ENCODE measurements around the gene ATP6V1G1. TPM values are rescaled to one million over a fixed set of nuclear protein-coding genes. Genes with fewer than 3 reads are reported as not detected.
A peak's percentile ranks its signal among the peaks of the same experiment; 100 is the strongest.

The ATP6V1G1 gene, protein sequence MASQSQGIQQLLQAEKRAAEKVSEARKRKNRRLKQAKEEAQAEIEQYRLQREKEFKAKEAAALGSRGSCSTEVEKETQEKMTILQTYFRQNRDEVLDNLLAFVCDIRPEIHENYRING
- total RNA-seq: 10 to 100 TPM; 92.4 to 94.2 TPM

DNA sequence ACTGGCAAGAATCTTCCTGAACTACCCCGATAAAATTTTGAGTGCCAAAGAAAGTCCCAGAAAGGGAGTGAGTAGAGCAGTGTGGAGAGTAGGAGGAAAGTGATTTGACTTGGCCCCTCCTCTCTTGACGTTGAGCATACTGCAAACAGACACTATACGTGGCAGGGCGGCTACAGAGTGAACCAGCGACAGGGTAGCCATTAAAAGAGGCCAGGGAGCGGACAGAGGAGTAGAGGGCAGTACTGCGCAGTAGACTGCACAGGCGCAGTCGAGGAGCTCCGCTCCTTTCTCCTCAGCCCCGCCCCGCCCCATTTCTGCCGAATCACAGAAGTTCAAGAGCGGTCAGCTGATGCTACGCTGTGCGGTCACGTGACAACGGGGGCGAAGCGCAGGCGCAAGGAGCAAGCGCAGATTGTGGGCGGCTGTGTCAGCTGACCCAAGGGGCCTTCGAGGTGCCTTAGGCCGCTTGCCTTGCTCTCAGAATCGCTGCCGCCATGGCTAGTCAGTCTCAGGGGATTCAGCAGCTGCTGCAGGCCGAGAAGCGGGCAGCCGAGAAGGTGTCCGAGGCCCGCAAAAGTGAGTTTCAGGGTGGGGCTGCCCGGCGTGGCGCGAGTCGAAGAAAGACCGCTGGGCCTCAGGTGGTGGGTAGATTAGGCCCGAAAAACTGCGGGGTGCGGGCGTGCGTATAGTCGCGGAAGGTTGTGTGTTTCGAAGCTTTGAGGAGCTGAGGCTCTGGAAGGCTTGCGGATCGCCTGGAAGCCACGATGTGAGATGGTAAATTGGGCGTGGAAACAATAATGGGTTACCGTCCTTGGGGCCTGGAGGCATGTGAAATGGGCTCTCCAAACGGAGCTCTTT lies at the start of gene ATP6V1G1:
Gene ATP6V1G1, plus strand, starts transcription at position 425 of the 858 bp plus-strand sequence. Its CDS starts 70 bp downstream, at position 495.
- Mint-ChIP-seq H3K27me3 (no peaks in the 10 kb centered on the region), H3K4me3 (peak within 1 kb of the TSS; percentile 94), H3K27ac (peak within 1 kb of the TSS; percentile 92), H3K9me3 (no peaks in the 10 kb centered on the region), H3K36me3 (ENCODE audit: low read depth) (peaks cover 34% of the 10 kb centered on the region), H3K4me1 (peaks cover 49% of the 10 kb centered on the region)
- ChIA-PET POLR2A (interaction anchor here (0.5 to 7.7 kb wide), 38 partner anchors 8 to 1298 kb away, joined by 3 to 109 read pairs (median 4); partner anchors contain the start of genes AKNA, TMEM268, TNFSF8 and WHRN), CTCF (interaction anchor here (0.6 to 3.7 kb wide), 14 partner anchors 10 to 461 kb away, joined by 3 to 25 read pairs (median 4); partner anchors contain the start of gene AKNA)
- DNase-seq: peak; percentile 99

DNA sequence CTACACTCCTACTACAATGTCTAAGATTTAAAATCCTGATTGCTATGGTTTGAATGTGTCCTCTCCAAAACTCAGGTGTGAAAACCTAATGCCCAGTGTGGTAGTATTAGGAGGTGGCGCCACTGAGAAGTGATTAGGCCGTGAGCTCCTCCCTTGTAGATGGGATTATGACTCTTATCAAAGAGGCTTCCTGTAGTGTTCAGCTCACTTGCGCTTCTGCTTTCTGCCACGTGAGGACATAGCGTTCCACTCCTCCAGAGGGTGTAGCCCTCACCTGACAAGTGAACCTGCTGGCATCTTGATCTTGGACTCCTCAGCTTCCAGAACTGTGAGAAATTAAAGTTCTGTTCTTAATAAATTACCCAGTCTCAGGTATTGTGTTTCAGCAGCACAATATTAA lies 49.3 kb upstream of the ATP6V1G1 start:
- H3K4me1 Mint-ChIP-seq: no peaks in the 10 kb centered on the region
- POLR2A ChIA-PET: interaction anchor here (1.1 kb wide), 1 partner anchor 50 kb away, joined by 3 read pairs; the partner anchor contains the start of gene ATP6V1G1

DNA sequence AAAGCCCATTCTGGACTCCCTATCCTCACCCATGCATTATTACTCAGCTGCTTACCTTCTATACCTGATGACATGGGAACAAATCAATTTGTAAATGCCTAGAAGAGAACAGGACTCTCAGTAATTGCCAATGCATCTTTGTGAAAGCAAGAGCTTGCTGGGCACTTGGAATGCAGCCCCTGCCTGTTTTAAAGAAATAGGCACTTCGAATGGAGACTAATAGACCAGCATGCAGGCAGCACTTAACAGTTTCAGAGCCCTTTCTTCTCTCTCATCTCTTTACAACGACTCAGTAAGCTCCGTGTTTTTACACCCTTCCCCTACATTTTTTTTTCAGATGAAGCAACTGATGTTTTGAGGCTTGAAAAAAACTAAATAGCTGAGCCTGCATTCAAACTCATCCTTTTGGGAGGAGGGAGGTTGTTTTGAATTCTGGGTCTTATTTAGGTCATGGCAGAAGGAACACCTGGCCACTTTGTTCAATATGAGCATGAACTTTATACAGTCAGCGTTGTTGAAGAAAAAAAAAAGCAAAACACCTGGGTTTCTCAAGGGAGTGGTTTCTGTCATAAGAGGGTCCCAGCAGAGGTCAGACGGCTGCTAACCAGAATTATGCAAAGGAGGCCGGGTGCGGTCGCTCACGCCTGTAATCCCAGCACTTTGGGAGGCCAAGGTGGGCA lies 47.7 kb upstream of the ATP6V1G1 start:
- no peaks in the 10 kb centered on the region for H3K4me1 Mint-ChIP-seq
- CTCF ChIA-PET: interaction anchor here (0.7 to 3.0 kb wide), 2 partner anchors 67 to 112 kb away, joined by 3 to 32 read pairs; no protein-coding TSS in a partner anchor
- H3K27ac Mint-ChIP-seq: no peak overlapping the region
- no peak overlapping the region for H3K4me3 Mint-ChIP-seq
- no peak for DNase-seq
- H3K27me3 Mint-ChIP-seq: peaks cover 26% of the 10 kb centered on the region
- no peaks in the 10 kb centered on the region for H3K9me3 Mint-ChIP-seq
- POLR2A ChIA-PET: no interaction called here
- H3K36me3 Mint-ChIP-seq (ENCODE audit: low read depth): no peaks in the 10 kb centered on the region

More for the DNA sequence above, 49.3 kb upstream of the ATP6V1G1 start:
- DNase-seq: peak; percentile 26
- H3K27me3 Mint-ChIP-seq: peaks cover 24% of the 10 kb centered on the region
- CTCF ChIA-PET: interaction anchor here (0.6 to 3.0 kb wide), 8 partner anchors 10 to 473 kb away, joined by 3 to 32 read pairs (median 4); partner anchors contain the start of gene ATP6V1G1
- H3K27ac Mint-ChIP-seq: no peak overlapping the region
- no peaks in the 10 kb centered on the region for H3K9me3 Mint-ChIP-seq
- H3K36me3 Mint-ChIP-seq (ENCODE audit: low read depth): no peaks in the 10 kb centered on the region
- H3K4me3 Mint-ChIP-seq: no peak overlapping the region

DNA sequence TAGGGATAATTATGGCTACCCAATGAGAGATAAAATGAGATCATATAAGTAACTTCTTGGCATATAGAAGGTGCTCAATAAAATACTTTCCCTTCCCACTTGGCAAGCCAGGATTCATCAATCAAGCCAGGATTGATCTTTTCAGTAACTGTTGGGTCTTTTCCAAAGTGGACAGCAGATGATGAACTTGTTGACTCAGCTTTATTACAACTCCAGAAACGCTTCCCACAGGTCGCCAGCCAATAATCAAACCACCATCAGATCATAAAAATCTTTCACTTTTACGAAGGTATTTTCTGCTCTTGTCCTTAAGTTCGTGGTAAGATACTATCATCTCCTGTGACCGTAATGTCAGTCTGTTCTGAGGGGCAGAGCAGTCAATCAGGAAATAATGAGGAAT lies 42.5 kb upstream of the ATP6V1G1 start:
- H3K36me3 Mint-ChIP-seq (ENCODE audit: low read depth): no peaks in the 10 kb centered on the region
- H3K27ac Mint-ChIP-seq: no peak overlapping the region
- H3K4me3 Mint-ChIP-seq: no peak overlapping the region
- no peak for DNase-seq
- CTCF ChIA-PET: interaction anchor here (1.3 kb wide), 1 partner anchor 108 kb away, joined by 6 read pairs; no protein-coding TSS in a partner anchor
- peaks cover 37% of the 10 kb centered on the region for H3K27me3 Mint-ChIP-seq
- no peaks in the 10 kb centered on the region for H3K4me1 Mint-ChIP-seq
- POLR2A ChIA-PET: no interaction called here
- no peaks in the 10 kb centered on the region for H3K9me3 Mint-ChIP-seq

DNA sequence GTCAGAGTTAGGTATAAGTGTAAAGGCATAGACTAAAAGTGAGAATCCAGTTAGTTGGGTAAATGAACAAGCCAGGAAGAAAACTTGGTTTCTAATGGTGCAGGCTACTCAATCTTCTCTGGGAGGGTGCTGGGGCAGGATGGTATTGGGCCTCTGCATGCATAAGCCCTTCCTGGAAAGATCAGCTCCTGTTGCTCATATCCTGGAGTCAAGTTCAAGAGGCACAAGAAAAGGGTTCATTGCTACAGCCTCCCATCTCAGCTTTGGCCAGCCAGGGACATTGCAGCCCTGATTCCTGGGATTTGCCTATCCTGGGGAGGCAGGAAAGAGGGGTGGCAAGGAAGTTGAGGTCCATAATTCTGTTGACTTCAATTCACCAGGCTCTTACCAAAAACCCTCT lies 40.7 kb upstream of the ATP6V1G1 start:
- H3K36me3 Mint-ChIP-seq (ENCODE audit: low read depth): no peaks in the 10 kb centered on the region
- CTCF ChIA-PET: no interaction called here
- H3K4me3 Mint-ChIP-seq: no peak overlapping the region
- no peaks in the 10 kb centered on the region for H3K9me3 Mint-ChIP-seq
- no peak for DNase-seq
- peaks cover 37% of the 10 kb centered on the region for H3K27me3 Mint-ChIP-seq
- no peak overlapping the region for H3K27ac Mint-ChIP-seq
- H3K4me1 Mint-ChIP-seq: no peaks in the 10 kb centered on the region
- POLR2A ChIA-PET: no interaction called here

DNA sequence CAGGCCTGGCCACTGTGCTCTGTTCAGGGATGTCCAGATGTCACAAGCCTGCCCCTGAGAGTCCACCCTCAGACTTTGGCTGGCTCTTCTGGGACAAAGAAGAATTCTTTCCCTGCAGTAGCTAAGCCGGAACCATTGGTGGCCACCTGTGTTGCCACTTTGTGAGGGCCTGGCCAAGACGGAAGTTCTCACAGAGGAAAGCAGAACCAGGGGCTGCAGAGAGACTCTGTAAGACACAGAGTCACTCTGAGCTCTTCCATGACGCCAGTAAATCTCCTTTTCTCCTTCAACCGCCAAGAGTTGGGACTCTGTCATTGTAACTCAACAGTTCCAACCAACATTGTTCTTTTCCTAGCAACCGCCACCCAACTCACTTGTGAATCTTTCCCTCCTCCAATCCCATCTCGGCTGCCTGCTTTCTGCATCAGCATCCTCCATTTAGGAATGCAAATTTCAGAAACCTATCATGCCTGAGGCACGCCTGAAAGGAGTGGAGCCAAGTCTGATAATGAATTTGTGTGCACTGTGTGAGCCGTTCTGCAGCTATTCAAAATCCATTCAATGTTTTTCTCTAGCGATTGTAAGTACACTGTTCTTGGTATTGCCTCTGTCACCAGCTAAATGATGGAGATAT lies 37.8 kb upstream of the ATP6V1G1 start:
- Mint-ChIP-seq H3K27ac (no peak overlapping the region), H3K36me3 (ENCODE audit: low read depth) (no peaks in the 10 kb centered on the region), H3K9me3 (no peaks in the 10 kb centered on the region), H3K27me3 (peaks cover 31% of the 10 kb centered on the region), H3K4me3 (no peak overlapping the region), H3K4me1 (no peaks in the 10 kb centered on the region)
- no peak for DNase-seq
- ChIA-PET POLR2A (no interaction called here), CTCF (no interaction called here)

DNA sequence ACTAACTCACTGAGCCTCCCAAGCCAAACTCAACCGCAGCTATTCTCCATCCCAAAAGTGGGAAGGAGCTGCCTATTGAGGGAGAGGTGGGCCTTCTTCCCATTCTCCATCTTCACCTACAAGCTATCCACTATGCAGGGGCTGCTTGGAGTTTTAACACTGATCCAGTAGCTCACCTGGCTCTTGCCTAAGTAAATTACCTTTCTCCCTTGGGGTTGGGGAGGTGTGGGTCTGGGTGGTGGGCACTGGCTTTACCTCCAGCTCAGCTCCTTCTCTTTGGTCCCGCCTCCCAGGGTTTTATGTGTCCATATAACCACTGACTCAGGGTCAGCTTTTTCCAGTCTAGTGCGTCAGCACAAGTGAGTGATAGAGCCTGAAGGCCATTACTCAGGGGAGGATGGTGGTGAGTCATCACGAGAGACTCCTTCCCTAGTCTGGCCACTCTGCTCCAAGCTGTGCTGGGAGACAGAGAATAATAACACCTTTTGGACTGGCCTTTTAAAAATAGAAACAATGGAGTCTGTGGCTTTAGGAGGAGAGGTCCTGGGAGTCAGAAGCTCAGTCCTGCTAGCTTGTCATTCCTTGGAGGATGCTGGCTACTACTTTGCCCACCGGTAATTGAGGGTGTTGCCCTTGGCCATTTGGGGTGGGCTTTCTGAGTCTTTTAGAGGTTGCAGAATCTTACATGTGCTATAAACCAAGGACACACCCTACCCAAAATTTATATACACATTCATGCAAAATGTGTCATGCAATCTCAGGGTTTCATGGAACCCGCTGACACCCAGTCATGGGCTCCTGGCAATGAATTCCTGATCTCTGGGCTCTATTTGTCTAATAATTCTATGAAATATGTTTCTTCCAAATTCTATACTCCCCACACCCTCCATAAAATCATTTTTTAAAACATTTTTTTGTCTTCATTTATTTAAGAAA lies 35.6 kb upstream of the ATP6V1G1 start:
- ChIA-PET CTCF (no interaction called here), POLR2A (no interaction called here)
- no peaks in the 10 kb centered on the region for H3K4me1 Mint-ChIP-seq
- peaks cover 21% of the 10 kb centered on the region for H3K27me3 Mint-ChIP-seq
- H3K27ac Mint-ChIP-seq: no peak overlapping the region
- H3K4me3 Mint-ChIP-seq: no peak overlapping the region
- no peaks in the 10 kb centered on the region for H3K36me3 Mint-ChIP-seq (ENCODE audit: low read depth)
- H3K9me3 Mint-ChIP-seq: no peaks in the 10 kb centered on the region
- no peak for DNase-seq

DNA sequence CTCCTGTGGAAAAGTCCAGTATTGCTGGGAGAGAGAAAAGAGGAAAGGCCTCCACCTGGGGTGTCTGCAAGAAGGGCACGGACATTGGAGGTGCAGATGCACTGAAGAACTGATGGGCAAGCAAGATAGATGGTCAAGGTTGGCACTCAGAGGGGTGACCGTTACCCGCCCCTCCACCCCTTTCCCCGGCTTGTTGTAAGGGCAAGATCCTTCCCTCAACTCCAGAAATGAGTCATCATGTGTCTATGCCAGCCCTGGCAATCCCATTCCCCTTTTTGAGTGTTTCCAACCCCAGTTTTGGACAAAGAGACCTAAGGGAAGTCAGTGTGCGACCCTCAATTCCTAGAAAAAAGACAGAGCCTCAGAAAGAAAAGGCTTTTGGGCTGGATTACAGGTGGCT lies 34.9 kb upstream of the ATP6V1G1 start:
- Mint-ChIP-seq H3K27me3 (peaks cover 15% of the 10 kb centered on the region), H3K4me1 (no peaks in the 10 kb centered on the region), H3K4me3 (no peak overlapping the region), H3K36me3 (ENCODE audit: low read depth) (no peaks in the 10 kb centered on the region), H3K9me3 (no peaks in the 10 kb centered on the region), H3K27ac (no peak overlapping the region)
- CTCF ChIA-PET: no interaction called here
- DNase-seq: no peak
- POLR2A ChIA-PET: no interaction called here

DNA sequence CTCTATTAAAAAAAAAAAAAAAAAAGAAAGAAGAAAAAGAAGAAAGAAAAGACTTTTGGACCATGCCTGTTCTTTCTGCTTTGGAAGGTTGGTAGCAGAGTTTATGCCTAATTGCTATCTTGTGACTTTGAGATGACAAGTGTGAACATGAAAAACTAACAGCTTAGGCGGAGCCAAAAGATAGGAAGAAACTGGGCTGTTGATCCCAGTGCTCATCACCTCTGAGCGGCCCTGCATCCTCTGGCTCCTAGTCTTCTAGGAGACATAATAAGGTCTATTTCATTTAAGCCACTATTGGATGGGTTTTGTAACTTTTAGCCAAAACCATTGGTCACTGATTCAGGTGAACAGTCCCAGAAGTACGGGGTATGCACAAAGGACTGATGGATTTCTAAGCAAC lies 34.4 kb upstream of the ATP6V1G1 start:
- peaks cover 15% of the 10 kb centered on the region for H3K27me3 Mint-ChIP-seq

DNA sequence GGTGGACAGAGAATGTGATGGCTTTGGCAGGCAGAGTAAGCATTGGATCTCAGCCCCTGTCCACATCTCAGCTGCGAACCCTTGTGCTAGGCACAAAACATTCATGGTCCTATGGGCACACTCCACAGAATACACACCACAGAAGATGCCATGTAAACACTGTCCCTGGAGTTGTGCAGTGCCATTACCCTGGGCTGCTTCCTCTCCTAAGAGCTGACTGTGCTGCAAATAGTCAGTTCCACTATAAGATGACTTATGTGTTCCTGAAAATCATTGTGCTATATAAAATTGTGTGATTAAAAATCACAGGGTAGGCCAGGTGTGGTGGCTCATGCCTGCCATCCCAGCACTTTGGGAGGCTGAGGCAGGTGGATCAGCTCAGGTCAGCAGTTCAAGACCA lies 31.9 kb upstream of the ATP6V1G1 start:
- H3K27ac Mint-ChIP-seq: no peak overlapping the region
- CTCF ChIA-PET: no interaction called here

More for the DNA sequence above, 34.4 kb upstream of the ATP6V1G1 start:
- Mint-ChIP-seq H3K27ac (no peak overlapping the region), H3K9me3 (no peaks in the 10 kb centered on the region), H3K4me3 (no peak overlapping the region), H3K36me3 (ENCODE audit: low read depth) (no peaks in the 10 kb centered on the region), H3K4me1 (no peaks in the 10 kb centered on the region)
- ChIA-PET POLR2A (no interaction called here), CTCF (no interaction called here)
- DNase-seq: no peak

DNA sequence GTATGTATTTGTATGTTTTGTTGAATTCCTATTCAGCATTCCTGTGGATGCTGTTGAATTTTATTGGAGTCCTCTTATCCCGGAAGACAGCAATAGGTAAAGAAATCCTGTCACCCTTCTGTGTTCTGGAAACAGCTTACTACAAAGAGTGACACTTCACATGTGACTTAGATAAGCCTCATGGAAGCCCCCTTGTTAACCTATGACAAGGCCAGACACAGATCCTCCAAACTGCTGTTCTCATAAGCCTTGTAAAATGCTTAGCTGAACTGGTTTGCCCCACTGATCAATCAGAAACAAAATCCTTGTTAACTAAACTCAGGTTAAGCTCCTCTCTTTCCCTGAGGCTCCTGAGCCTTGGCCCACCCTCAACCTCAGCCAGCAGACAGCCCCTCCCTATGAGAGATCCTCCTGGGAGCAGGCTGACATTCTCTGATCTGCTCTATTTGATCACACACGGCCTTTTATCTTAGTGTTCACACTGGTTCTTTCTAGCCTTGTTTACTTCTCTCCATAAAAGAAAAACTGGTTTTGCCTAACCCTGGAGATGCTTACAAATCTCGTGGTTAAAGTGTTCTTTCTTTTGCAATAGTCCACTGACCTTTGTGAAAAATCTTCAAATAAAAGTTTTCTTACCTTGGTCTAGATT lies 29.4 kb upstream of the ATP6V1G1 start:
- H3K9me3 Mint-ChIP-seq: no peaks in the 10 kb centered on the region
- ChIA-PET CTCF (no interaction called here), POLR2A (no interaction called here)
- no peaks in the 10 kb centered on the region for H3K4me1 Mint-ChIP-seq
- no peaks in the 10 kb centered on the region for H3K36me3 Mint-ChIP-seq (ENCODE audit: low read depth)
- H3K27me3 Mint-ChIP-seq: peaks cover 12% of the 10 kb centered on the region
- no peak overlapping the region for H3K27ac Mint-ChIP-seq
- DNase-seq: no peak
- H3K4me3 Mint-ChIP-seq: no peak overlapping the region

More for the DNA sequence above, 31.9 kb upstream of the ATP6V1G1 start:
- peaks cover 6% of the 10 kb centered on the region for H3K27me3 Mint-ChIP-seq
- DNase-seq: no peak
- H3K4me3 Mint-ChIP-seq: no peak overlapping the region
- H3K4me1 Mint-ChIP-seq: no peaks in the 10 kb centered on the region
- H3K9me3 Mint-ChIP-seq: no peaks in the 10 kb centered on the region
- no peaks in the 10 kb centered on the region for H3K36me3 Mint-ChIP-seq (ENCODE audit: low read depth)
- POLR2A ChIA-PET: no interaction called here

Data from activated CD4-positive, alpha-beta memory T cell treated with anti-CD3 and anti-CD28 coated beads, Interleukin-2, amount 10 ng/mL, durations not matched to agents 7 days and 5 days (primary cell).